Neuronal stem cell (in vitro differentiated cells): ENCODE results near the gene HIP1R.

Source experiments
- DNase-seq: peaks from one replicate; pipeline ENCODE4 v3.0.0-alpha.2; 2013; ENCODE audit warnings: low spot score
- H2AFZ ChIP-seq: one replicate; pipeline ENCODE4 v1.6.1; 2013; ENCODE audit warnings: mild to moderate bottlenecking, low read length, inconsistent platforms
- H2AK5ac ChIP-seq: 2 replicates; pipeline ENCODE4 v1.6.1; 2013; ENCODE audit warnings: low read depth, mild to moderate bottlenecking, inconsistent platforms, low read length, moderate library complexity, mixed read lengths
- H2BK120ac ChIP-seq: 2 replicates; pipeline ENCODE4 v1.6.1; 2013; ENCODE audit warnings: low read depth, mild to moderate bottlenecking, inconsistent platforms, low read length, moderate library complexity, mixed read lengths
- H2BK12ac ChIP-seq: one replicate; pipeline ENCODE4 v1.6.1; 2013; ENCODE audit warnings: low read length, inconsistent platforms
- H2BK15ac ChIP-seq: 2 replicates; pipeline ENCODE4 v1.6.1; 2013; ENCODE audit warnings: mild to moderate bottlenecking, low read length, inconsistent platforms, mixed read lengths
- H2BK5ac ChIP-seq: one replicate; pipeline ENCODE4 v1.6.1; 2013; ENCODE audit warnings: inconsistent platforms, mild to moderate bottlenecking, low read length, moderate library complexity
- H3K14ac ChIP-seq: one replicate; pipeline ENCODE4 v1.6.1; 2013; ENCODE audit warnings: low read length, inconsistent platforms
- H3K18ac ChIP-seq: 2 replicates; pipeline ENCODE4 v1.6.1; 2013; ENCODE audit warnings: low read length, inconsistent platforms
- H3K23ac ChIP-seq: 2 replicates; pipeline ENCODE4 v1.6.1; 2013; ENCODE audit warnings: low read depth, mild to moderate bottlenecking, mixed read lengths, low read length, inconsistent platforms; ENCODE audit not compliant: poor library complexity
- H3K27ac ChIP-seq: replicated peaks from 3 replicates; pipeline ENCODE4 v1.5.1; 2013; ENCODE audit warnings: low read length, inconsistent platforms
- H3K27me3 ChIP-seq, 3 experiments: 2 replicates each; pipeline ENCODE4 v1.6.1; 2013; ENCODE audit warnings: low read length in 3 of 3, mild to moderate bottlenecking in 2 of 3, inconsistent platforms in 1 of 3, low read depth in 1 of 3, mixed read lengths in 1 of 3, moderate library complexity in 1 of 3; ENCODE audit not compliant: control insufficient read depth in 3 of 3, insufficient read depth in 3 of 3
- H3K36me3 ChIP-seq, 2 donors: replicated peaks in 1 of 2; 2 replicates each; pipeline ENCODE4 v1.6.1; 2013; ENCODE audit warnings: low read length in 2 of 2; ENCODE audit not compliant: control insufficient read depth in 2 of 2, insufficient read depth in 2 of 2
- H3K4ac ChIP-seq: 2 replicates; pipeline ENCODE4 v1.6.1; 2013; ENCODE audit warnings: inconsistent platforms, mild to moderate bottlenecking, low read length, moderate library complexity
- H3K4me1 ChIP-seq, 2 donors: 1 replicate in 1 of 2; 2 replicates in 1 of 2; pipeline ENCODE4 v1.6.1; 2013; ENCODE audit warnings: low read length in 2 of 2, low read depth in 1 of 2; ENCODE audit not compliant: control insufficient read depth in 2 of 2, insufficient read depth in 1 of 2
- H3K4me2 ChIP-seq: one replicate; pipeline ENCODE4 v1.6.1; 2013; ENCODE audit warnings: mild to moderate bottlenecking, low read length, inconsistent platforms; ENCODE audit not compliant: insufficient read depth, poor library complexity, severe bottlenecking
- H3K4me3 ChIP-seq, 2 donors: 2 replicates each; pipeline ENCODE4 v1.5.1; 2013; ENCODE audit warnings: low read length in 2 of 2, mild to moderate bottlenecking in 2 of 2, inconsistent platforms in 1 of 2, moderate library complexity in 1 of 2
- H3K79me1 ChIP-seq: one replicate; pipeline ENCODE4 v1.6.1; 2013; ENCODE audit warnings: low read depth, mild to moderate bottlenecking, inconsistent platforms, low read length, moderate library complexity
- H3K9ac ChIP-seq: one replicate; pipeline ENCODE4 v1.6.1; 2013; ENCODE audit warnings: mild to moderate bottlenecking, low read depth, low read length, inconsistent platforms; ENCODE audit not compliant: poor library complexity
- H3K9me3 ChIP-seq, 2 donors: replicated peaks in 1 of 2; 2 replicates each; pipeline versions ENCODE3 to v1.6.1; 2013; ENCODE audit warnings: low read length in 2 of 2, mild to moderate bottlenecking in 2 of 2, inconsistent platforms in 1 of 2, low read depth in 1 of 2, mixed read lengths in 1 of 2, moderate library complexity in 1 of 2; ENCODE audit not compliant: control insufficient read depth in 2 of 2, insufficient read depth in 1 of 2
- H4K8ac ChIP-seq: one replicate; pipeline ENCODE4 v1.6.1; 2013; ENCODE audit warnings: low read depth, mild to moderate bottlenecking, inconsistent platforms, low read length, moderate library complexity
- H4K91ac ChIP-seq: one replicate; pipeline ENCODE4 v1.6.1; 2013; ENCODE audit warnings: low read length, low read depth, mild to moderate bottlenecking, inconsistent platforms; ENCODE audit not compliant: poor library complexity
- WGBS, 2 donors: extraction: QIAGEN DNeasy Blood & Tissue Kit; methylation state at CpG; one replicate each; pipeline ENCODE4 v1.1.7; 2013; ENCODE audit warnings: missing lambda C conversion rate in 2 of 2, mixed read lengths in 1 of 2; ENCODE audit not compliant: insufficient read length in 2 of 2, insufficient replicate concordance in 1 of 2; ENCODE audit errors: extremely low coverage in 2 of 2; 5-methylcytosine and 5-hydroxymethylcytosine counted together

HIP1R gene

GRCh38 chr12:122860854-122861586, 25.8 kb downstream of the HIP1R start:
- Histone ChIP-seq H3K18ac (peak overlapping the region; percentile 83), H3K27ac (no peak overlapping the region), H2BK15ac (peak overlapping the region; percentile 49), H3K36me3 (peaks cover 25 to 55% of the 10 kb centered on the region in 2 donors), H2AK5ac (peak overlapping the region; percentile 46), H3K27me3 (no peaks in the 10 kb centered on the region), H3K14ac (peak overlapping the region; percentile 56), H2AFZ (no peak overlapping the region), H3K4ac (no peak overlapping the region), H3K4me1 (no peaks in the 10 kb centered on the region), H2BK12ac (peak overlapping the region; percentile 90), H3K4me2 (no peak overlapping the region), H4K8ac (peak overlapping the region; percentile 92), H4K91ac (no peak overlapping the region), H3K9ac (peak overlapping the region; percentile 70), H3K79me1 (peaks cover 8% of the 10 kb centered on the region), H3K9me3 (no peaks in the 10 kb centered on the region), H2BK120ac (peak overlapping the region; percentile 87), H2BK5ac (peak overlapping the region; percentile 60), H3K4me3 (no peak overlapping the region), H3K23ac (peak overlapping the region; percentile 55)
- WGBS, 2 donors: no CpG with 5 or more reads among the region's 23 CpGs
- DNase-seq: no peak

GRCh38 chr12:122861587-122861970, 26.3 kb downstream of the HIP1R start:
- Histone ChIP-seq H3K4me1 (no peaks in the 10 kb centered on the region), H3K27me3 (no peaks in the 10 kb centered on the region), H2AK5ac (no peak overlapping the region), H4K91ac (no peak overlapping the region), H3K36me3 (peaks cover 21 to 55% of the 10 kb centered on the region in 2 donors), H3K4ac (no peak overlapping the region), H3K14ac (no peak overlapping the region), H2BK5ac (peak overlapping the region; percentile 60), H3K27ac (no peak overlapping the region), H3K9me3 (no peaks in the 10 kb centered on the region), H3K9ac (no peak overlapping the region), H3K4me3 (no peak overlapping the region), H2BK12ac (no peak overlapping the region), H3K79me1 (peaks cover 8% of the 10 kb centered on the region), H3K4me2 (no peak overlapping the region), H2BK15ac (no peak overlapping the region), H4K8ac (no peak overlapping the region), H3K23ac (no peak overlapping the region), H2AFZ (no peak overlapping the region), H2BK120ac (no peak overlapping the region), H3K18ac (no peak overlapping the region)
- WGBS, 2 donors: no CpG with 5 or more reads among the region's 5 CpGs
- DNase-seq: no peak

- H3K27ac ChIP-seq: no peak overlapping the region
- H3K18ac ChIP-seq: no peak overlapping the region
- H3K79me1 ChIP-seq: peaks cover 8% of the 10 kb centered on the region
- no peak overlapping the region for H2BK5ac ChIP-seq
- H4K91ac ChIP-seq: no peak overlapping the region
- H2BK12ac ChIP-seq: no peak overlapping the region
- DNase-seq: no peak
- H3K4me3 ChIP-seq: no peak overlapping the region
- no peak overlapping the region for H4K8ac ChIP-seq
- no peak overlapping the region for H2BK120ac ChIP-seq
- no peak overlapping the region for H2AFZ ChIP-seq
- no peak overlapping the region for H3K23ac ChIP-seq
- H3K9ac ChIP-seq: no peak overlapping the region
- no peaks in the 10 kb centered on the region for H3K27me3 ChIP-seq
- WGBS, 2 donors: no CpG with 5 or more reads among the region's 20 CpGs
- H3K4me1 ChIP-seq: no peaks in the 10 kb centered on the region
- H2BK15ac ChIP-seq: no peak overlapping the region
- no peak overlapping the region for H3K4ac ChIP-seq
- H3K36me3 ChIP-seq: peaks cover 23 to 58% of the 10 kb centered on the region in 2 donors
- no peak overlapping the region for H3K4me2 ChIP-seq
- no peaks in the 10 kb centered on the region for H3K9me3 ChIP-seq
- H2AK5ac ChIP-seq: no peak overlapping the region
- H3K14ac ChIP-seq: no peak overlapping the region
Measured at GRCh38 chr12:122862110-122862634, 26.9 kb downstream of the HIP1R start.

GRCh38 chr12:122862872-122863701, 27.8 kb downstream of the HIP1R start:
- H3K27me3 ChIP-seq: no peaks in the 10 kb centered on the region
- H3K9ac ChIP-seq: no peak overlapping the region
- H4K91ac ChIP-seq: no peak overlapping the region
- no peak overlapping the region for H3K27ac ChIP-seq
- H3K4me3 ChIP-seq: no peak overlapping the region
- H3K9me3 ChIP-seq: no peaks in the 10 kb centered on the region
- WGBS, 2 donors: no CpG with 5 or more reads among the region's 12 CpGs
- no peaks in the 10 kb centered on the region for H3K4me1 ChIP-seq
- H3K23ac ChIP-seq: peak overlapping the region; percentile 52
- H2BK12ac ChIP-seq: peak overlapping the region; percentile 22
- peaks cover 30 to 59% of the 10 kb centered on the region in 2 donors for H3K36me3 ChIP-seq
- no peak overlapping the region for H2AK5ac ChIP-seq
- H3K4ac ChIP-seq: no peak overlapping the region
- no peak overlapping the region for H3K18ac ChIP-seq
- no peak for DNase-seq
- H2BK120ac ChIP-seq: no peak overlapping the region
- no peak overlapping the region for H3K4me2 ChIP-seq
- H3K14ac ChIP-seq: no peak overlapping the region
- H4K8ac ChIP-seq: no peak overlapping the region
- no peak overlapping the region for H2BK15ac ChIP-seq
- H2AFZ ChIP-seq: no peak overlapping the region
- H2BK5ac ChIP-seq: no peak overlapping the region
- peaks cover 8% of the 10 kb centered on the region for H3K79me1 ChIP-seq
